Nephron (organoid): ENCODE results near the gene TPI1.

ENCODE experiments used
- H3K27ac Mint-ChIP-seq, 3 experiments: 2 replicates each; pipeline ENCODE4 v1.8.0; 2020; ENCODE audit warnings: mixed read lengths in 3 of 3, mild to moderate bottlenecking in 2 of 3, moderate library complexity in 1 of 3
- H3K27me3 Mint-ChIP-seq: 2 replicates; pipeline ENCODE4 v1.8.0; 2021; ENCODE audit warnings: low read depth, mild to moderate bottlenecking, moderate library complexity, mixed read lengths
- H3K36me3 Mint-ChIP-seq: 2 replicates; pipeline ENCODE4 v1.8.0; 2020; ENCODE audit warnings: low read depth, mixed read lengths
- H3K4me1 Mint-ChIP-seq: 2 replicates; pipeline ENCODE4 v1.8.0; 2020; ENCODE audit warnings: mixed read lengths
- H3K4me3 Mint-ChIP-seq, 3 experiments: 2 replicates each; pipeline ENCODE4 v1.8.0; 2020; ENCODE audit warnings: mild to moderate bottlenecking in 3 of 3, mixed read lengths in 3 of 3, moderate library complexity in 2 of 3
- H3K9me3 Mint-ChIP-seq: 2 replicates; pipeline ENCODE4 v1.8.0; 2020; ENCODE audit warnings: mixed read lengths
- TF ChIP-seq, protein P1 (sequence below), 3 experiments: fragments of 200-600 bp; sonication (generic); IDR thresholded peaks; one replicate each; pipeline ENCODE4 v1.5.0; 2021; ENCODE audit warnings: antibody characterized with exemption in 3 of 3; ENCODE audit not compliant: unreplicated experiment in 3 of 3

TPI1 gene

DNA sequence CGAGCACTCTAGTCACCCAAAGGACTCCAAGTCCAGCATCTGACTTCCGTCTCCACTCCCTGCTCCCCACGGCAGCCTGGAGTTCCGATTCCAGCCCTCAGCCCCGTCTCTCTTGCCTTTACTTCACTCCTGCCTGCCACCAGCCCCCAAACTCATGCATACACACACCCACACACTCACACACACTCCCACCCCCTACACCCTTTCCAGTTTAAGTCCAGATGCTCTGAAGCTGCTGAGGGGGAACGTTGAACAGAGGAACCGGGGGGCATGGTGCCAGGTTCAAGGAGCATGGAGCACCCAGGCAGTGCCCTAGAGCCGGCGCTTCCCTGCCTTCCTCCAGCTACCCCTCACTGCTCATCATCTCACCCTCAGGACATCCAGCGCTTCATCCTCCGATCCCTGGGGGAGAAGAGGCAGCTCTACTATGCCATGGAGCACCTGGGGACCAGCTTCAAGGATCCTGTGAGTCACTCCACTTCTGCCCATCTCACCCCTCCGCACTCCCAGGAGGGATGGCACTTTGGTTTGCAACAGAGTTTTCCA is 35.8 kb upstream of the TPI1 start:
- no peaks in the 10 kb centered on the region for H3K9me3 Mint-ChIP-seq
- peaks cover 46% of the 10 kb centered on the region for H3K36me3 Mint-ChIP-seq
- H3K27ac Mint-ChIP-seq = peak overlapping the region in 1 of 3 experiments; percentile 70
- TF ChIP-seq, protein P1, sequence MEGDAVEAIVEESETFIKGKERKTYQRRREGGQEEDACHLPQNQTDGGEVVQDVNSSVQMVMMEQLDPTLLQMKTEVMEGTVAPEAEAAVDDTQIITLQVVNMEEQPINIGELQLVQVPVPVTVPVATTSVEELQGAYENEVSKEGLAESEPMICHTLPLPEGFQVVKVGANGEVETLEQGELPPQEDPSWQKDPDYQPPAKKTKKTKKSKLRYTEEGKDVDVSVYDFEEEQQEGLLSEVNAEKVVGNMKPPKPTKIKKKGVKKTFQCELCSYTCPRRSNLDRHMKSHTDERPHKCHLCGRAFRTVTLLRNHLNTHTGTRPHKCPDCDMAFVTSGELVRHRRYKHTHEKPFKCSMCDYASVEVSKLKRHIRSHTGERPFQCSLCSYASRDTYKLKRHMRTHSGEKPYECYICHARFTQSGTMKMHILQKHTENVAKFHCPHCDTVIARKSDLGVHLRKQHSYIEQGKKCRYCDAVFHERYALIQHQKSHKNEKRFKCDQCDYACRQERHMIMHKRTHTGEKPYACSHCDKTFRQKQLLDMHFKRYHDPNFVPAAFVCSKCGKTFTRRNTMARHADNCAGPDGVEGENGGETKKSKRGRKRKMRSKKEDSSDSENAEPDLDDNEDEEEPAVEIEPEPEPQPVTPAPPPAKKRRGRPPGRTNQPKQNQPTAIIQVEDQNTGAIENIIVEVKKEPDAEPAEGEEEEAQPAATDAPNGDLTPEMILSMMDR (IDR thresholded peaks at IDR 0.05; ENCODE audit: unreplicated experiment in 3 of 3) = no peak
- H3K4me1 Mint-ChIP-seq = peaks cover 27% of the 10 kb centered on the region
- H3K4me3 Mint-ChIP-seq = peak overlapping the region; percentile 64 to 100 (median 97)
- peaks cover 3% of the 10 kb centered on the region for H3K27me3 Mint-ChIP-seq

DNA sequence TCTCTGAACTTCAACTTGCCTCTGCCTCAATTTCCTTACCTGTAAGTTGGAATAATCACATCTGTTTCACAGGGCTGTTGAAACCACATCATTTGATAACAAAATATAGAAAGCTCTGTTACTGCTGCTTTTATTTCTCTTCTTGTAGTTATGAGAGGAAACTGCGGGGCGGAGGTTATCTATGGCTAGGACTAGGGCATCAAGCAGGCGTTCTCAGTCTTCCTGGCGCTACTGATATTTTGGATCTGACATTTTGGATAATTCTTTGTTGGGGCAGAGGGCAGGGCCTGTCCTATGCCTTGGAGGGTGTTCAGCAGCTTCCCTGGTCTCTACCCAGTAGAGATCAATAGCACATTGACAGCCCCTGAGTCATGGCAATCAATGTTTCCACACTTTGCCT is 35.2 kb upstream of the TPI1 start:
- peak overlapping the region; percentile 46 to 100 (median 64) for H3K4me3 Mint-ChIP-seq
- no peaks in the 10 kb centered on the region for H3K9me3 Mint-ChIP-seq
- H3K4me1 Mint-ChIP-seq = peaks cover 29% of the 10 kb centered on the region
- H3K27me3 Mint-ChIP-seq = peaks cover 3% of the 10 kb centered on the region
- no peak overlapping the region for H3K27ac Mint-ChIP-seq
- TF ChIP-seq, protein P1 (IDR thresholded peaks at IDR 0.05; ENCODE audit: unreplicated experiment in 3 of 3) = no peak
- peaks cover 49% of the 10 kb centered on the region for H3K36me3 Mint-ChIP-seq

DNA sequence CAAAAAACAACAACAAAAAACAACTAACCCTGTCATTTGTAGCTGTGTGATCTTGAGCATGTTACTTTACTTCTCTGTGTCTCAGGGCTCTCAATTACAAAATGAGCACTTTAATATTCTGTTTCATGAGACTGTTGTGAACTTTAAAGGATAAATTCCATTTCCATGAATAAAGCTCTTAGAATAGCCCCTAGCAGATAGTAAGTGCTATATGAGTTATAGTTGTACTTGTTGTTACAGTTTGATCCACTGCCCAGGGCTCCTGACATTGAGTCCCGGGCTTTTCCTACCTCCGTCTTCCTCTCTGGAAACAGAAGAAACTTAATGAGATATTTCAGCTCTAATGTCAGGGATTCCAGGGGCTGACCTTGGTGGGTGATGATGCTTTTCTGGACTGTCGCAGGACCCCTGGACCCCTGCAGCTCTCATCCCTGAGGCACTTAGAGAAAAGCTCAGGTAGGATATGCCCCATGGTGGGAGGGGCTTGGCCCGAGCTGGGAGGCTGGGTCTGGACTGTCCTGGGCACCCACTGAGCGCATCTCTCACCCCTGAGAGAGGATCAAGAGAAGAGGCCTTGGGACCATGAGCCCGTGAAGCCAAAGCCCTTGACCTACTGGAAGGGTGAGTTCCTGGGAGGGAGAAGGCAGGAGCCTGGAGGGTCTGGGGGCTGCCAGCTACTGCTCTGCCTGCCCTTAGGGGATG is 34.0 kb upstream of the TPI1 start:
- Mint-ChIP-seq H3K9me3 (no peaks in the 10 kb centered on the region), H3K27ac (no peak overlapping the region)
- TF ChIP-seq, protein P1 (IDR thresholded peaks at IDR 0.05; ENCODE audit: unreplicated experiment in 3 of 3) = no peak

DNA sequence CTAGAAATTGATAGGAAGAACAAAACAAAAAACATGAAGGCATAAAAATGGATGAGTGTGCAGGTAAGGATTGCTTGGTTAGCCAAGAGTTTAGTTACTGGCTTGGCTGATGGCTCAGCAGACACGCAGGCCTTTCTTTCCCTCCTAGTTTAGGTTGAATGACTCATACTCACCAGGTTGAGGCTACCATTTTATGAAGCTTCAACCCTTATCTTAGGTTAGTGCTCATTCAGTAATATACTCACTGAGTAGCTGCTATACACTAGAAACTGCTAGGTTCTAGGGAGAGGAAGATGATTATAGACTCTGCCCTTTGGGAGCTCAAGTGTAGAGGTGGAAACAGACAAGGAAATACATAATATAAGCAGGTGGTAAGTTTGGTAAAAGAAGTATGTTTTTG is 33.1 kb upstream of the TPI1 start:
- Mint-ChIP-seq H3K4me1 (peaks cover 27% of the 10 kb centered on the region), H3K27me3 (peaks cover 3% of the 10 kb centered on the region), H3K27ac (no peak overlapping the region), H3K4me3 (peak overlapping the region in 1 of 3 experiments; percentile 15), H3K9me3 (no peaks in the 10 kb centered on the region), H3K36me3 (peaks cover 58% of the 10 kb centered on the region)
- TF ChIP-seq, protein P1 (IDR thresholded peaks at IDR 0.05; ENCODE audit: unreplicated experiment in 3 of 3) = no peak

More for the DNA sequence above, 34.0 kb upstream of the TPI1 start:
- no peak overlapping the region for H3K4me3 Mint-ChIP-seq
- H3K36me3 Mint-ChIP-seq = peaks cover 55% of the 10 kb centered on the region
- H3K27me3 Mint-ChIP-seq = peaks cover 3% of the 10 kb centered on the region
- H3K4me1 Mint-ChIP-seq = peaks cover 21% of the 10 kb centered on the region

DNA sequence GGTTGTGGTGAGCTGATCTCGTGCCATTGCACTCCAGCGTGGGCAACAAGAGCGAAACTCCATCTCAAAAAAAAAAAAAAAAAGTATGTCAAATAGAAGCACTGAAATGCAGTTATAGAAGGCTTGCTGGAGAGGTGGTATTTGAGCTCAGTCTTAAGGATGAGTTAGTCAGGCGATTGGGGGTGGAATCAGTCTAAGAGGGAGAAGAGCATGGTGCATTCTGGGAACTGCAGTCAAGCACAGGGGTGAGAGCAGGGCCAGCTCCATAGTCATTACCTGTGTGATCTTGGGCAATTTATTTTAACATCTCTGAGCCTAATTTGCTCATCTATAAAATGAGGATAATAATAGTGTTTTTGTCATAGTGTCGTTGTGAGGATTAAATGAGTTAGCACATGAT is 32.5 kb upstream of the TPI1 start:
- Mint-ChIP-seq H3K4me3 (peak overlapping the region in 1 of 3 experiments; percentile 14), H3K27me3 (no peaks in the 10 kb centered on the region), H3K36me3 (peaks cover 58% of the 10 kb centered on the region), H3K9me3 (no peaks in the 10 kb centered on the region), H3K27ac (no peak overlapping the region), H3K4me1 (peaks cover 27% of the 10 kb centered on the region)
- TF ChIP-seq, protein P1 (IDR thresholded peaks at IDR 0.05; ENCODE audit: unreplicated experiment in 3 of 3) = no peak

DNA sequence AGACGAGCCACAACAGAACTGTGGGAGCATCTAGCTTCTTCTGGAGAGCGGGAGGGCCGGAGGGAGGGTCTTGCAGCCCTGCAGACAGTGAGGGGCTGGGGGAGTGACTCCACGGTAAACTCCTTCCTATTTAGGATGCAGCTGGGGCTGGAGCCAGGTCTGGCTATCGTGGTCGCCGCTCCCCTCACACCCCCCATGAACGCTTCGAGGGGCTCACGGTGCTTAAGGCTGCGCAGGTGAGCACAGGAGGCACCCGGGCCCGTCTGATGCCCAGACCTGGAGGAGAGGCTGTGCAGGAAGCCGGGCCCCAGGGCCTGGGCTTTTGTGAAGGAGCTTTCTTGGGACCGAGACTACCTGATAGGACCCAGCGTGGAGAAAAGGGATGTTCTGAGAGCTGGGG is 30.5 kb upstream of the TPI1 start:
- no peaks in the 10 kb centered on the region for H3K9me3 Mint-ChIP-seq
- peaks cover 27% of the 10 kb centered on the region for H3K4me1 Mint-ChIP-seq
- peaks cover 45% of the 10 kb centered on the region for H3K36me3 Mint-ChIP-seq
- no peak overlapping the region for H3K4me3 Mint-ChIP-seq
- H3K27me3 Mint-ChIP-seq = no peaks in the 10 kb centered on the region
- H3K27ac Mint-ChIP-seq = no peak overlapping the region
- TF ChIP-seq, protein P1 (IDR thresholded peaks at IDR 0.05; ENCODE audit: unreplicated experiment in 3 of 3) = no peak
